Measurements from ENCODE around the gene M1AP. TPM values are rescaled to one million over a fixed set of nuclear protein-coding genes. Genes with fewer than 3 reads are reported as not detected.

The M1AP gene, protein sequence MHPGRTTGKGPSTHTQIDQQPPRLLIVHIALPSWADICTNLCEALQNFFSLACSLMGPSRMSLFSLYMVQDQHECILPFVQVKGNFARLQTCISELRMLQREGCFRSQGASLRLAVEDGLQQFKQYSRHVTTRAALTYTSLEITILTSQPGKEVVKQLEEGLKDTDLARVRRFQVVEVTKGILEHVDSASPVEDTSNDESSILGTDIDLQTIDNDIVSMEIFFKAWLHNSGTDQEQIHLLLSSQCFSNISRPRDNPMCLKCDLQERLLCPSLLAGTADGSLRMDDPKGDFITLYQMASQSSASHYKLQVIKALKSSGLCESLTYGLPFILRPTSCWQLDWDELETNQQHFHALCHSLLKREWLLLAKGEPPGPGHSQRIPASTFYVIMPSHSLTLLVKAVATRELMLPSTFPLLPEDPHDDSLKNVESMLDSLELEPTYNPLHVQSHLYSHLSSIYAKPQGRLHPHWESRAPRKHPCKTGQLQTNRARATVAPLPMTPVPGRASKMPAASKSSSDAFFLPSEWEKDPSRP
- total RNA-seq: under 1 TPM in 1 of 4 donors, not detected in 3; 0.19 TPM

GRCh38 chr2:74648009-74648443 is at the start of gene M1AP:
Gene M1AP, minus strand, starts transcription at chr2:74648330. Its CDS starts 8,055 bp downstream, at chr2:74640275.
- WGBS, 2 donors: 30 to 55% methylated on average over 5 to 9 of the region's 45 CpGs
- Histone ChIP-seq H3K27me3 (peaks cover 0 to 54% (median 4%) of the 10 kb centered on the region in 4 donors), H3K36me3 (no peaks in the 10 kb centered on the region), H3K9me3 (no peaks in the 10 kb centered on the region), H3K27ac (no peak within 1 kb of the TSS), H3K4me3 (peak within 1 kb of the TSS in 3 of 4 donors; percentile 14 to 40 (median 27)), H3K4me1 (peaks cover 0 to 8% (median 4%) of the 10 kb centered on the region in 3 donors)
- intact Hi-C loops (cut with DNase I): no loop called here
- TF ChIP-seq CTCF (IDR thresholded peaks at IDR 0.05) (no peak), POLR2A (IDR thresholded peaks at IDR 0.05) (no peak)
- no peak for DNase-seq

DNA sequence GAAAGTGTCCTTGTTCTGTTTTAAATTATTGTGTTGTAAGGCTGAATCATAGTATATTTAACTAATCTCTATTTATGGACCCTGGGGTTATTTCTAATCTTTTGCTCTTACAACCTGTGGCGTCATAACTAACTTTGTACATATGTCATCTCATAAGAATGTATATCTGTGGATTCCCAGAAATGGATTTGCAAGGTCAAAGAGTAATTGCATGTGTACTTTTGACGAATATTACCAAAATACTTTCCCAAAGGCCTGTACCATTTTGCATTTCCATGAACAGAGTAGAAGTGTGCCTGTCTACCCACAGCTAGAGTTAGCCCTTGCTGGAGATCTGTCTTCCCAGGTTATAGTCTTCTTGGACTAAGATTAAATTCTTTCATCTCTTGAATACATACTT is 48.7 kb upstream of the M1AP start:
- Histone ChIP-seq H3K4me3 (no peak overlapping the region), H3K9me3 (no peaks in the 10 kb centered on the region), H3K36me3 (no peaks in the 10 kb centered on the region), H3K27ac (no peak overlapping the region), H3K27me3 (no peaks in the 10 kb centered on the region), H3K4me1 (no peaks in the 10 kb centered on the region)
- TF ChIP-seq POLR2A (IDR thresholded peaks at IDR 0.05): no peak
- TF ChIP-seq CTCF (IDR thresholded peaks at IDR 0.05): no peak
- intact Hi-C loops (cut with DNase I): no loop called here
- no peak for DNase-seq
- 40 to 61% methylated on average over 2 of the region's 2 CpGs for WGBS, 2 donors

- Histone ChIP-seq H3K36me3 (no peaks in the 10 kb centered on the region), H3K4me1 (no peaks in the 10 kb centered on the region), H3K27me3 (no peaks in the 10 kb centered on the region), H3K9me3 (no peaks in the 10 kb centered on the region), H3K27ac (no peak overlapping the region), H3K4me3 (no peak overlapping the region)
- TF ChIP-seq CTCF (IDR thresholded peaks at IDR 0.05) (no peak), POLR2A (IDR thresholded peaks at IDR 0.05) (no peak)
- intact Hi-C loops (cut with DNase I): no loop called here
- 72 to 80% methylated on average over 4 of the region's 4 CpGs for WGBS, 2 donors
- no peak for DNase-seq
Measured at GRCh38 chr2:74695663-74696062, 47.5 kb upstream of the M1AP start.

GRCh38 chr2:74694281-74694680 is 46.2 kb upstream of the M1AP start:
- Histone ChIP-seq H3K36me3 (no peaks in the 10 kb centered on the region), H3K27me3 (no peaks in the 10 kb centered on the region), H3K4me1 (no peaks in the 10 kb centered on the region), H3K27ac (no peak overlapping the region), H3K9me3 (no peaks in the 10 kb centered on the region), H3K4me3 (no peak overlapping the region)
- DNase-seq: no peak
- 36 to 40% methylated on average over 3 of the region's 3 CpGs for WGBS, 2 donors
- intact Hi-C loops (cut with DNase I): no loop called here
- TF ChIP-seq POLR2A (IDR thresholded peaks at IDR 0.05): no peak
- no peak for TF ChIP-seq CTCF (IDR thresholded peaks at IDR 0.05)

DNA sequence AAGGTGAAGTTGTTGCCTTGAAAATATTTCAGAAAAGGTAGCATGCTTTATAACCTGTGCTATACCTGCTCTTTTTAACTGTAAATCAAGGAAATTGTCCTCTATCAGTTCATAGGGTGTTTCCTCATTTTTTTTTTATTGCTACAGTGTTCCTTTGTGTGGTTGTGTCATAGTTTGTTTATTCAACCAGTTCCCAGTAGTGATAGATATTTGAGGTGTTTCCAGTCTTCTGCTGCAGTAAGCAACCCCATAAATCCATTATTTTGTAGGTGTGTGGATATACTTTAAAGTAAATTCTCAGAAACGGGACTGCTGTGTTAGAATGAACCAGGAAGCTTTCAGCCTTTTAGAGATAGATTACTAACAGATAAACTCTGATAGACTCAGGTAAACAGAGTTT is 45.5 kb upstream of the M1AP start:
- Histone ChIP-seq H3K27me3 (no peaks in the 10 kb centered on the region), H3K9me3 (no peaks in the 10 kb centered on the region), H3K36me3 (no peaks in the 10 kb centered on the region), H3K4me1 (no peaks in the 10 kb centered on the region), H3K27ac (no peak overlapping the region), H3K4me3 (no peak overlapping the region)
- WGBS, 2 donors: 56 to 64% methylated on average over 1 of the region's 1 CpG
- intact Hi-C loops (cut with DNase I): no loop called here
- no peak for DNase-seq
- TF ChIP-seq POLR2A (IDR thresholded peaks at IDR 0.05): no peak
- TF ChIP-seq CTCF (IDR thresholded peaks at IDR 0.05): no peak

Data from esophagus squamous epithelium (tissue), 5 donors.